Sigmoid colon (tissue), 4 donors: ENCODE results near the gene DOCK11.

Experiments used
- POLR2A ChIP-seq, 2 donors: fragments of 450-650 bp; IDR thresholded peaks; one replicate each; pipeline ENCODE4 v1.6.1; 2016; ENCODE audit warnings: antibody characterized with exemption in 2 of 2, mild to moderate bottlenecking in 2 of 2, moderate library complexity in 2 of 2
- POLR2AphosphoS5 ChIP-seq, 4 donors: sonication (generic); formaldehyde crosslinking; IDR thresholded peaks; one replicate each; pipeline ENCODE4 v1.6.1; 2017; ENCODE audit warnings: antibody characterized with exemption in 4 of 4

GRCh38 chrX:118682258-118683014 lies 186.8 kb downstream of the DOCK11 start:
- TF ChIP-seq POLR2AphosphoS5 (IDR thresholded peaks at IDR 0.05) (no peak), POLR2A (IDR thresholded peaks at IDR 0.05) (no peak)
